ENCODE data around the gene PSMD14. TPM values are rescaled to one million over a fixed set of nuclear protein-coding genes. Genes with fewer than 3 reads are reported as not detected.

PSMD14 gene
- total RNA-seq, 1 donor from 2014 or later = 78.4 TPM

- intact Hi-C loops (cut with micrococcal nuclease) = no loop called here
These were observed 125.9 kb downstream of the PSMD14 start for GRCh38 chr2:161434118-161434517.

GRCh38 chr2:161436411-161436810 lies 128.2 kb downstream of the PSMD14 start:
- intact Hi-C loops (cut with micrococcal nuclease) = no loop called here

GRCh38 chr2:161438598-161438997 lies 130.4 kb downstream of the PSMD14 start:
- intact Hi-C loops (cut with micrococcal nuclease) = no loop called here

DNA sequence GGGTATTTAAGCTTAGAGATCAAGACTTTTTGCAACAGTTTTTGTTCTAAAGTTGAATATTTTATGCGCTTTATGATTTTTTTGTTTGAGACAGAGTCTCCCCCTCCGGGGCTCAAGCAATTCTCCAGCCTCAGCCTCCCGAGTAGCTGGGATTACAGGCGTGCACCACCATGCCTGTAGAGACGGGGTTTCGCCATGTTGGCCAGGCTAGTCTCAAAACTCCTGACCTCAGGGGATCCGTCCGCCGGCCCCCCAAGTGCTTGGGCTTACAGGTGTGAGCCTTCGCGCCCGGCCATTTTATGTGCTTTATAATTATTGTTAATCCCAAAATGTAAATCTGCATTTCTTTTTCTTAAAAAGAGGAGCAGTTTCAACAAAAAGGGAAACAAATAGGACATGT lies 136.9 kb downstream of the PSMD14 start:
- intact Hi-C loops (cut with micrococcal nuclease) = no loop called here

DNA sequence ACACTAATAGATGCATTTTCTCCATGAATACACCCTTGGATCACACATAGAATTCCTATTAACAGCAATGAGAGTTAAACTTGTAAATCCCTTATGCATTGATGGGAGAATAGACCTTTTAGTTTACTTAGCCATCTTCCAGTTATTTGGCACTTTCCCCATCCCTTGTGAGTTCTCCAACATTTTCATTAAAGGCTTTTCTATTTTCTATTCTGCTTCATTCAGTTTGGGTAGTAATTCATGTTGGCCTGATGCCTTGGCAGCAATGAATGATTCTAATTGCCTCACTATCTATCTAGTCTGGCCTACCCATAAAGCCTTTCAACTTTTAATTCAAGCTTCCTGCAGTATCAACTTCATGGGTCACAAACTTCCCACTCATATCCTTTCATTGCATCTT lies 140.2 kb downstream of the PSMD14 start:
- intact Hi-C loops (cut with micrococcal nuclease) = no loop called here

Other genes starting within 250 kb of the PSMD14 start
- gene TANK, start 148.0 kb upstream of the PSMD14 start, total RNA-seq = 72.2 and 74.5 TPM in 2 replicates
- gene TBR1, start 107.9 kb downstream of the PSMD14 start, total RNA-seq = 0.05 TPM in 2 replicates